Measurements from ENCODE around the gene ZFR2.

Gene ZFR2

GRCh38 chr19:3790209-3790734 is 78.6 kb downstream of the ZFR2 start:
- DNase-seq (ENCODE audit: low read depth, low spot score) = no peak

- no peak for DNase-seq (ENCODE audit: low read depth, low spot score)
Observed at GRCh38 chr19:3788996-3789778, 79.7 kb downstream of the ZFR2 start.

- DNase-seq (ENCODE audit: low read depth, low spot score) = no peak
Observed at GRCh38 chr19:3785938-3786824, 82.7 kb downstream of the ZFR2 start, which contains the start of gene MATK. Gene MATK, minus strand, starts transcription at chr19:3786381. Its CDS starts 1,246 bp downstream, at chr19:3785135.

GRCh38 chr19:3785451-3785937 is 83.3 kb downstream of the ZFR2 start:
- no peak for DNase-seq (ENCODE audit: low read depth, low spot score)

GRCh38 chr19:3784607-3785450 is 84.0 kb downstream of the ZFR2 start:
- no peak for DNase-seq (ENCODE audit: low read depth, low spot score)

GRCh38 chr19:3783660-3784584 is 84.9 kb downstream of the ZFR2 start:
- no peak for DNase-seq (ENCODE audit: low read depth, low spot score)

- no peak for DNase-seq (ENCODE audit: low read depth, low spot score)
Observed at GRCh38 chr19:3782903-3783302, 85.9 kb downstream of the ZFR2 start.

- no peak for DNase-seq (ENCODE audit: low read depth, low spot score)
Observed at GRCh38 chr19:3782330-3782729, 86.5 kb downstream of the ZFR2 start.

- no peak for DNase-seq (ENCODE audit: low read depth, low spot score)
Observed at GRCh38 chr19:3781603-3782002, 87.2 kb downstream of the ZFR2 start.

GRCh38 chr19:3780786-3781304 is 88.0 kb downstream of the ZFR2 start:
- no peak for DNase-seq (ENCODE audit: low read depth, low spot score)

- DNase-seq (ENCODE audit: low read depth, low spot score) = no peak
Observed at GRCh38 chr19:3778899-3779723, 89.7 kb downstream of the ZFR2 start.

GRCh38 chr19:3778104-3778867 is 90.6 kb downstream of the ZFR2 start:
- no peak for DNase-seq (ENCODE audit: low read depth, low spot score)

- DNase-seq (ENCODE audit: low read depth, low spot score) = no peak
Observed at GRCh38 chr19:3776479-3777040, 92.3 kb downstream of the ZFR2 start.

- no peak for DNase-seq (ENCODE audit: low read depth, low spot score)
Observed at GRCh38 chr19:3775831-3776230, 93.0 kb downstream of the ZFR2 start.

GRCh38 chr19:3775374-3775711 is 93.5 kb downstream of the ZFR2 start:
- no peak for DNase-seq (ENCODE audit: low read depth, low spot score)

GRCh38 chr19:3774621-3775373 is 94.0 kb downstream of the ZFR2 start:
- no peak for DNase-seq (ENCODE audit: low read depth, low spot score)

GRCh38 chr19:3773814-3774515 is 94.9 kb downstream of the ZFR2 start:
- no peak for DNase-seq (ENCODE audit: low read depth, low spot score)

Measured in iPS DF 19.7 (cell line).